ENCODE results near the gene WDR54. TPM values are rescaled to one million over a fixed set of nuclear protein-coding genes. Genes with fewer than 3 reads are reported as not detected.
A peak's percentile ranks its signal among the peaks of the same experiment; 100 is the strongest.
"Not testable (repeated sequence)": the region's sequence is repeated elsewhere in the genome, so short reads cannot be mapped to it uniquely, and the experiment has no call there.

WDR54 gene
- total RNA-seq, 1 experiment from 2014 or later: 54.9 TPM

DNA sequence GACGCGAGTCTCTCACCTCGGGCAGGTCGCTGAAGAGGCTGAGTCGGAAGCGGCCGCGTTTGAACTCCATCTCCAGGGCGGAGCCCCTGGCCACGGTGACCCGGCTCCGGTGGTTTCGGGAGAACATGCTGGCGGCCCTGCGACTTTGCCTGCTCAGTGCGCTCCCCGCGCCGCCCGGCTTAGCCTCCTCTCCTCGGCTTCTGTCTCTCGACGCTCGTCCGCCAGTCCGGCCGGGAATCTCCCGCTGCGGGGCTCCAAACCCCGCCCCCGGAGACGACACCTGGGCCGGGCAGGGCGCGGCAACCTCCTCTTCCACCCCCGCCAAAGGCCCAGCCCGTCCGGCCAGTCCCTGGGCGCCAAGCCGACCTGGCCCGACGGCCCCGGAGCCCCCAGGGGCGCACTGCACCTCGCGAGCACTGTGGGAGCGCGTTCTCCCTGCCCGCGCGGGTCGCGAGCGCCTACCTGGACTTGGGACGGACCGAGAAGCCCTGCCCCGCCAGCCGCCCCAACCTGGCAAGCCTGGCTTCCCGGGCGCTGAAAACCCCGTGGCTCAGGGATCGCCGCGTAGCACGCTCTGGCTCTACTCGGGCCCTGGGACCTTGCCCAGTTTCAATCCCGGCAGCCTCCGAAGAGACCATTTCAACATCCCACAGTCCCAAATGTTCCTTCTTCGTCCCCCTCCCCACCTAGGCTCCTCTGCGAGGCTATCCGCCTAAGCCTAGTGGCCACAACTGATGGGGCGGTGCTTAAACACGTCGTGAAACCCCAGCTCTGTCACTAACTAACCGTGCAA, 20.4 kb downstream of the WDR54 start, which contains the start of gene RTKN:
RTKN (minus strand) TSS at position 248 of the 793 bp plus-strand sequence; CDS start at position 127, 121 bp downstream.
- H3K27ac ChIP-seq (ENCODE audit: low read depth, low read length): peak within 1 kb of the TSS; percentile 99
- TF ChIP-seq EGR1 (IDR thresholded peaks at IDR 0.05; ENCODE audit: low read depth) (no peak), ZFX (IDR thresholded peaks at IDR 0.05) (peak; percentile 46; the same call in 1 of the 2 replicates), POLR2AphosphoS5 (IDR thresholded peaks at IDR 0.05; ENCODE audit: low read depth, low read length) (peak; percentile 80), TCF7L2 (IDR thresholded peaks at IDR 0.05; ENCODE audit: borderline replicate concordance, extremely low read depth, insufficient read depth, insufficient read length) (peak; percentile 91)
- TF ChIP-seq, protein P1, sequence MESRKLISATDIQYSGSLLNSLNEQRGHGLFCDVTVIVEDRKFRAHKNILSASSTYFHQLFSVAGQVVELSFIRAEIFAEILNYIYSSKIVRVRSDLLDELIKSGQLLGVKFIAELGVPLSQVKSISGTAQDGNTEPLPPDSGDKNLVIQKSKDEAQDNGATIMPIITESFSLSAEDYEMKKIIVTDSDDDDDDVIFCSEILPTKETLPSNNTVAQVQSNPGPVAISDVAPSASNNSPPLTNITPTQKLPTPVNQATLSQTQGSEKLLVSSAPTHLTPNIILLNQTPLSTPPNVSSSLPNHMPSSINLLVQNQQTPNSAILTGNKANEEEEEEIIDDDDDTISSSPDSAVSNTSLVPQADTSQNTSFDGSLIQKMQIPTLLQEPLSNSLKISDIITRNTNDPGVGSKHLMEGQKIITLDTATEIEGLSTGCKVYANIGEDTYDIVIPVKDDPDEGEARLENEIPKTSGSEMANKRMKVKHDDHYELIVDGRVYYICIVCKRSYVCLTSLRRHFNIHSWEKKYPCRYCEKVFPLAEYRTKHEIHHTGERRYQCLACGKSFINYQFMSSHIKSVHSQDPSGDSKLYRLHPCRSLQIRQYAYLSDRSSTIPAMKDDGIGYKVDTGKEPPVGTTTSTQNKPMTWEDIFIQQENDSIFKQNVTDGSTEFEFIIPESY (IDR thresholded peaks at IDR 0.05; ENCODE audit: extremely low read depth, insufficient replicate concordance, low read length): peak; percentile 30
- H3K9me2 ChIP-seq (ENCODE audit: insufficient read depth): no peaks in the 10 kb centered on the region
- ChIA-PET CTCF (no interaction called here), RAD21 (ENCODE audit: low non-redundant PET in 1 of 2, low total read pairs in 2 of 2, uncharacterized antibody in 2 of 2, unreplicated experiment in 2 of 2) (no interaction called here), POLR2A (interaction anchor here (0.9 to 3.0 kb wide), 8 partner anchors 10 to 62 kb away, joined by 3 to 13 read pairs (median 4); partner anchors contain the start of genes DCTN1, INO80B and WBP1)
- no peaks in the 10 kb centered on the region for H3K9me3 ChIP-seq (ENCODE audit: control insufficient read depth in 1 of 2, insufficient read depth in 1 of 2, low read depth in 1 of 2, low read length in 2 of 2)
- peak within 1 kb of the TSS; percentile 78 for H3K9ac ChIP-seq (ENCODE audit: low read length)
- intact Hi-C loops (cut with micrococcal nuclease): no loop called here
- H2AFZ ChIP-seq (ENCODE audit: low read depth, low read length, poor library complexity, severe bottlenecking): peak within 1 kb of the TSS; percentile 13
- H3K4me2 ChIP-seq (ENCODE audit: low read length): peak within 1 kb of the TSS; percentile 91
- ATAC-seq (peak; percentile 60), DNase-seq (ENCODE audit: low read depth, low spot score) (peak; percentile 82)
- H3K27me3 ChIP-seq (ENCODE audit: insufficient read depth, low read length): no peaks in the 10 kb centered on the region
- H3K4me3 ChIP-seq (replicated peaks in 1 of 2; ENCODE audit: low read depth in 1 of 2, low read length in 2 of 2): peak within 1 kb of the TSS; percentile 66 to 69
- H4K20me1 ChIP-seq (ENCODE audit: insufficient read depth): no peaks in the 10 kb centered on the region; the same call in 1 of the 2 replicates
- no TSS peak for BruUV-seq (replicated peaks)
- H3K4me1 ChIP-seq (ENCODE audit: control insufficient read depth in 1 of 2, insufficient read depth in 2 of 2, low read length in 2 of 2): peaks cover 29 to 47% of the 10 kb centered on the region in 2 experiments
- H3K36me3 ChIP-seq (ENCODE audit: control insufficient read depth in 1 of 2, insufficient read depth in 2 of 2, low read length in 2 of 2): peaks cover 0 to 13% of the 10 kb centered on the region in 2 experiments; a peak in 1 of 4 replicates
- peaks cover 39% of the 10 kb centered on the region for H3K79me2 ChIP-seq (ENCODE audit: insufficient read depth, low read length)

DNA sequence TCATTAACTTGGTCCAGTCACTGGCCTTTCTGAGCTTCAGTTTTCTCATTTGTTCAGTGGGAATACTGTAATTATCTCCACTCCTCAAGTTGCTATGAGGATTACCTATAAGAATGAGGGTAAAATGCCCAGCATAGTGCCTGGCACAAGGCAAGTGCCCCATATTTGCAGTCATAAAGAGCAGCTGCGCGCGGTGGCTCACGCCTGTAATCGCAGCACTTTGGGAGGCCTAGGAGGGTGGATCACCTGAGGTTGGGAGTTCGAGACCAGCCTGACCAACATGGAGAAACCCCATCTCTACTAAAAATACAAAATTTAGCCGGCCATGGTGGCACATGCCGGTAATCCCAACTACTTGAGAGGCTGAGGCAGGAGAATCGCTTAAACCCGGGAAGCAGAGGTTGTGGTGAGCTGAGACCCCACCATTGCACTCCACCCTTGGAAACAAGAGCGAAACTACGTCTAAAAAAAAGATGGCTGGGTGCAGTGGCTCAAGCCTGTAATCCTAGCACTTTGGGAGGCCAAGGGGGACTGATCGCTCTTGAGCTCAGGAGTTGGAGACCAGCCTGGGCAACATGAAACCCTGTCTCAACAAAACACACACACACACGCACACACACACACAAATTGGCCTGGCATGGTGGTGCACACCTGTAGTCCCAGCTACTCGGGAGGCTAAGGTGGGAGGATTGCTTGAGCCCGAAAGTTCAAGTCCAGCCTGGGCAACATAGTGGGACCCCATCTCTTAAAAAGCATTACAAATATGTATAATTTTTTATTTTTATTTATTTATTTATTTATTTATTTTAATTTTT, 21.2 kb downstream of the WDR54 start:
- H3K4me2 ChIP-seq (ENCODE audit: low read length): peak overlapping the region; percentile 91
- intact Hi-C loops (cut with micrococcal nuclease); BruUV-seq (replicated peaks): not testable (repeated sequence)

More for the DNA sequence above, 21.2 kb downstream of the WDR54 start:
- Histone ChIP-seq H3K36me3 (ENCODE audit: control insufficient read depth in 1 of 2, insufficient read depth in 2 of 2, low read length in 2 of 2) (peaks cover 0 to 11% of the 10 kb centered on the region in 2 experiments; a peak in 1 of 4 replicates), H2AFZ (ENCODE audit: low read depth, low read length, poor library complexity, severe bottlenecking) (peak overlapping the region; percentile 13), H3K9ac (ENCODE audit: low read length) (peak overlapping the region; percentile 78), H3K4me3 (replicated peaks in 1 of 2; ENCODE audit: low read depth in 1 of 2, low read length in 2 of 2) (peak overlapping the region; percentile 66 to 69), H3K79me2 (ENCODE audit: insufficient read depth, low read length) (peaks cover 31% of the 10 kb centered on the region), H3K27ac (ENCODE audit: low read depth, low read length) (peak overlapping the region; percentile 99), H3K4me1 (ENCODE audit: control insufficient read depth in 1 of 2, insufficient read depth in 2 of 2, low read length in 2 of 2) (peaks cover 29 to 47% of the 10 kb centered on the region in 2 experiments)
- DNase-seq (ENCODE audit: low read depth, low spot score); H3K9me2 ChIP-seq (ENCODE audit: insufficient read depth); H3K9me3 ChIP-seq (ENCODE audit: control insufficient read depth in 1 of 2, insufficient read depth in 1 of 2, low read depth in 1 of 2, low read length in 2 of 2); CTCF ChIA-PET; H4K20me1 ChIP-seq (ENCODE audit: insufficient read depth); H3K27me3 ChIP-seq (ENCODE audit: insufficient read depth, low read length): not testable (repeated sequence)
- POLR2A ChIA-PET: interaction anchor here (0.6 to 3.0 kb wide), 9 partner anchors 9 to 62 kb away, joined by 3 to 13 read pairs (median 4); partner anchors contain the start of genes DCTN1, INO80B and WBP1
- RAD21 ChIA-PET (ENCODE audit: low non-redundant PET in 1 of 2, low total read pairs in 2 of 2, uncharacterized antibody in 2 of 2, unreplicated experiment in 2 of 2): interaction anchor here in 1 of 2 experiments (0.7 kb wide), 1 partner anchor 16 kb away, joined by 3 read pairs; the partner anchor contains the start of gene WBP1
- ATAC-seq: peak; percentile 10

All from HCT116 (cell line).